Activated CD4-positive, alpha-beta T cell treated with anti-CD3 and anti-CD28 coated beads for 48 hours (primary cell): ENCODE data around the gene GNB1.

ENCODE experiments used
- DNase-seq: peaks from one replicate; pipeline ENCODE4 v3.0.0-alpha.2; 2020

The GNB1 gene

DNA sequence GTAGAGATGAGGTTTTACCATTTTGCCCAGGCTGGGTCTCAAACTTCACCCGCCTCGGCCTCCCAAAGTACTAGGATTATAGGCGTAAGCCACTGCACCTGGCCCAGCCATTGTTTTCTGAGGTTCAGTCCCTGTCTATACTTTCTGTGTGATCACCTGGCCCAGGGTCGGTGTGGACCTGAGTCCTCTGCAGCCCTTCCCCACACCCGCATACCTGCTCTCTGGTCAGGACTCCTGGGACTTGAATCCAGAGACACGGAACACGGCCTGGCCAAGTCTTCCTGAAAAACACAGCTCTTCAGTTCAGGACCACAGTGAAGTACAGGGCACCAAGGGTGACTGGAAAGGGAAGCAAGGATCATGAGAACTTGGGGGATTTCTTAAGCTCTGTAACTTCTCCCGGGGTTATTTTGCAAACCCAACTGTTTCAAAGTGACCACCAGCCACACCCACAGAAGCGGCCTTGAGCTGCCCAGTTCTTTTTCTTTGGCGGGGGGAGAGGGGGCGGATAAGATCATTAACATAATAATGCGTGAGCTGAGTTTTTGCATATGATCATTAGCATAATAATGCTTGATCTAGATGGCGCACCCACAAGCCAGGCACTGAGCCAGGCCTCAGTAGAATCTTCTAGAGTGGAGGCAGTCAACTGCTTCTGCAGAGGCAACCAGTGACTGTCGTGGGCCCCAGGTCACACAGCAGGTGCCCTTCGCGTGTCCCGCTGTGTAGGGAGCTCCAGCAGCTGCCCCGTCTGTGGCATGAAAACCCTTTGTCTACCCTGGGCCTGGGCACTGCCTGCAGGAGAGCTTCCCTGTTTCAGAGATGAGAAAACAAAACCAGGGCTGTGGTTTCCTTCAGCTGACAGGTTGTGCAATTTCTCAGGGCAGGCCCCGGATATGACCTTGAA lies 110.9 kb downstream of the GNB1 start:
- DNase-seq: peak; percentile 68

GRCh38 chr1:1779320-1779675 lies 111.6 kb downstream of the GNB1 start:
- DNase-seq: no peak

GRCh38 chr1:1778663-1779319 lies 112.1 kb downstream of the GNB1 start:
- DNase-seq: peak; percentile 84

GRCh38 chr1:1777950-1778662 lies 112.8 kb downstream of the GNB1 start, which contains the start of gene NADK:
Gene NADK, minus strand, starts transcription at chr1:1778470. Its CDS starts 13,064 bp downstream, at chr1:1765406.
- peak; percentile 72 for DNase-seq

- DNase-seq: no peak
These were observed 113.3 kb downstream of the GNB1 start for GRCh38 chr1:1777583-1777899.

DNA sequence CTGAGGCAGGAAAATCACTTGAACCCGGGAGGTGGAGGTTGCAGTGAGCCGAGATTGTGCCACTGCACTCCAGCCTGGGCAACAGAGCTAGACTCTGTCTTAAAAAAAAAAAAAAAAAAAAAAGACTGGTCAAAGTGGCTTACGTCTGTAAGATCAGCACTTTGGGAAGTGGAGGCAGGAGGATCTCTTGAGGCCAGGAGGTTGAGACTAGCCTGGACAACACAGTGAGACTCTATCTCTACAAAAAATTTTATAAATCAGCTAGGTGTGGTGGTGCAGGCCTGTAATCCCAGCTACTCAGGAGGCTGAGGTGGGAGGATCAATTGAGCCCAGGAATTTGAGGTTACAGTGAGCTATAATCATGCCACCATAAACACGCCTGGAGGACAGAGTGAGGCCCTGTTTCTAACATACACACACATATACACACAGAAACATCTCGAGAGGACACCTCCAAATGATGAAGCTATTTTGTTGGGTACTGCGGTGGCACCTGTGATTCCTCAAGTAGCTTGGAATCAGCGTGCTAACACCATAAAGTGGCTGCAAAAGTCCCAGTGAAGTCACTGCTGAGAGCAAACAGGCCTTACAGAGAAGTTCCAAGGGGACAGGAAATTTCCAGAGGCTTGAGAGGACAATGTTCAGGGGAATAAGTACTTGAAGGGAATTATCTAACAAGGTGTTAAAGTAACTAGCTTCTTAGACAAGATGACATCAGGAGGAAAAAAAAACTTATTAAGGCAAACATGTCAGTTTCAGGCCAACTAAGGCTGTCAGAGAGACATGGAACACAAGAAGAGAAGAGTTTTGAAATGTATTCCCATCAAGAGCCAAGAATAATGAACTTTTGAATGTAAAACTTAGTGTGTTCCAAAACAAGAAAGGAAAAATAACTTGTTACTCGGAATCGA lies 114.0 kb downstream of the GNB1 start:
- DNase-seq: no peak

DNA sequence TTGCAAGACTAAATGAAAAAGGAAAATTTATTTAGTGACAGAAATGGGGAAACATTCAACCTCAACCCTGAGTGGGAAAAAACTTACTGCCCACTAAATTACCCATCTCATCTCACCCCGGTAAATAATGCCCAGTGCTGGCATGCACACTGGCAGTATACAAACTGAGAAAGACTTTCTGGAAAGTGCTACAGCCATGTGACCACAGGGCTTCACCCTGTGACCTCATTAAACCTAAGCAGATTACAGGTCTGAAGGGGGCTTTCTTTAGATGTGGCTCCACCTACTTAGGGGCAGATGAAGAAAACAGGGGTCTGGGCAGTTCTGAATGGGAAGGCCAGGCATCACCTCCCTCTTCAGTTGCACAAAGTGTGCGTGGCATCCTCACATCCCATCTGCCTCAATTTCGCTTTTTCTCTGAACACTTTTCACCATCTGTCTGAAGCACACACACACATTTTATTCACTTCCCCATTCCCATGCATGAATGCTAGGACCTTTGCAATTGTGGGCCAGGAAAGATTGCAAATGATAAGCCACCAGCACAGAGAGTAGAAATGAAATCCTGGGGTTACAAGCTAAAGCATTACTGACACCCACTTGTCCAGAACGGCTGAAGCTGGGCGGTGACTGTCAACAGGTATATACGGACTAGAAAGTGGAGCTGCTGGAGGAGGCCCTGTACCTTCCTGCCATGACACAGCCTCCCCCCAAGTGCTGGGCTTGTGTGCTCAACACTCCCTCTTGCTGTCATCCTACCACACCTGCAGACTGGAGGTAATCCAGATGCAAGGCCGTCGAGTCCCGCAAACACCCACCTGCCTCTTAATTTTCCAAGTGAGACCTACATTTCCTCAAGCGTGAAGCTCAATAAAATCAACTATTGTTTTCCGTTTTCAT lies 115.3 kb downstream of the GNB1 start:
- DNase-seq: no peak

- DNase-seq: no peak
These were observed 117.0 kb downstream of the GNB1 start for GRCh38 chr1:1773874-1774273.

DNA sequence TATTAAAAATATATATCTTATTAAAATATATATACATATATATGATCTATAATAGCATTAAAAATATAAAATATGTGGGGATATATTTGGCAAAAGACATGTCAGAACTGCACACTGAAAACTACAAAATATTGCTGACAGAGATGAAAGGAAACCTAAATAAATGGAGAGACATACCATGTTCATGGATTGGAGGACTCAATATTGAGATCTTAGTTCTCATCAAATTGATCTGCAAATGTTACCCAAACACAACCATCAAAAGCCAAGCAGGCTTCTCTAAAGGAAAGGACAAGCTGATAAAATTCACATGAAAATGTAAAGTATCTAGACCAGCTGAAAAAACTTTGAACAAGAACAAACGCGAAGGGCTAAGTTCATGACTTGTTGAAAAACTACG lies 119.8 kb downstream of the GNB1 start:
- no peak for DNase-seq

DNA sequence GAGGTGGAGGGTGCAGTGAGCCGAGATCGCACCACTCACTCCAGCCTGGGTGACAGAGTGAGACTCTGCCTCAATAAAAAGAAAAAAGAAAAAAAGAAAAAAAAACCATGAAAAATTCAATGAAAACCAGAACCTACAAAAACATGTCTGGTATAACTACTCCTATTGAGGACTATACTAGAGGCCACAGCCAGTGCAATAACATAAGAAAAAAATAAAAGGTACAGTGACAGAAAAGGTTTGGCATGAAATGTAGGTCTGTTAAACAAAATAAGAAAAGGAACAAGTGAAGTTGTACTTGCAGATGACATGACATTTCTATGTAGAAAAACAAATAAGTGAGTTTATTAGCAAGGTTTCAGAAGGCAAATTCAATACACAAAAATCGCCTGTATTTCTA lies 120.8 kb downstream of the GNB1 start:
- no peak for DNase-seq

GRCh38 chr1:1768249-1768992 lies 122.5 kb downstream of the GNB1 start:
- DNase-seq: no peak

DNA sequence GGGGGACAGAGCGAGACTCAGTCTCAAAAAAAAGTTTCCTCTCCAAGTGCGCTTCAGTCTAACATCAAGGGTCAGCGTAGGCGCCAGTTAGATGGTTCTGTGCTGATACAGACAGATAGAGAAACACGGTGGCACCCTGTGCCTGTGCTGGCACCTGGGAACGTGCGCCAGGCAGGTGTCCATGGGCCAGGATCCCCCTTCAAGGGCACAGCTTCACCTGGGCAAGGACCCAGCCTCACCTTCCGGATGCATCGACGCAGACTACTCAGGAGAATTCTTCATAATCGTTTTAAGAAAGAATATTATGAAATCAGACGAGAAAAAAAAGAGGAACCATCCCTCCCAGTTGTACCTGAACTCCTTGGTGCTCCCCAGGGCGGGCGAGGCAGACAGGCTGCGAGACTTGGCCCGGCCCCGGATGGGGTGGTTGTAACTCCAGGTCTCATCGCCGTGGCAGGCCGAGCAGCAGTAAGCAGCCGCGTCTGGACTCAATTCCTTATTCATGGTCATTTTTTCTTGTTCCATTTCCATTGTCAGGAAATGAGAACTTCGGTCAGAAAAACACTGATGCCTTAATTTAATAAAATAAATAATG lies 125.9 kb downstream of the GNB1 start:
- DNase-seq: no peak

GRCh38 chr1:1763657-1764621 lies 126.9 kb downstream of the GNB1 start:
- no peak for DNase-seq

GRCh38 chr1:1761504-1762376 lies 129.1 kb downstream of the GNB1 start:
- no peak for DNase-seq

GRCh38 chr1:1760715-1761114 lies 130.2 kb downstream of the GNB1 start:
- DNase-seq: no peak

DNA sequence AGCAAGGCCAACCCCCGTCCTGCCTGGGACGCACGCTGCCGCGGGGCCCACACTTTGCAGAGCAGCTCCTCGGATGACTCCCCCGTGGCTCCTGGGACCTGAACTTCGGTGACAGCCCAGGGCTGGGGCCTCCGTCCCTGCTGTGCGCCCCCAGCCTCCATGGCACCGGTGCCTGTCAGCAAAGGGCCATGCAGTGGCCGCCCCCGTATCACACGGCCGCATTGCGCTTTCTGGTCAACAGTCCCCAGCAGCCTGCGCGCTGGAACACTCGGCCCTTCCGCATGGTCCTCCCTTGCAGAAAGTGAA lies 130.6 kb downstream of the GNB1 start:
- no peak for DNase-seq

- no peak for DNase-seq
These were observed 131.2 kb downstream of the GNB1 start for GRCh38 chr1:1759456-1760344.
